Prostate gland (tissue), 2 donors: ENCODE results near the gene ARMC9. TPM values are rescaled to one million over a fixed set of nuclear protein-coding genes. Genes with fewer than 3 reads are reported as not detected.

Experiments
- DNase-seq: peaks from one replicate; pipeline ENCODE4 v3.0.0-alpha.2; 2019; ENCODE audit warnings: low spot score
- H3K27ac ChIP-seq, 2 donors: fragments of 200-600 bp; sonication (generic); 2 replicates each; pipeline ENCODE4 v1.5.1; 2017 to 2019
- H3K27me3 ChIP-seq: fragments of 200-600 bp; sonication (generic); replicated peaks from 2 replicates; pipeline ENCODE4 v1.5.1; 2019; ENCODE audit not compliant: insufficient read depth
- H3K36me3 ChIP-seq, 2 donors: fragments of 200-600 bp; sonication (generic); 1 replicate in 1 of 2; 2 replicates in 1 of 2; pipeline versions ENCODE4 v1.5.1 to v1.8.1; 2017 to 2019
- H3K4me1 ChIP-seq: fragments of 200-600 bp; sonication (generic); replicated peaks from 2 replicates; pipeline ENCODE4 v1.5.1; 2019
- H3K4me3 ChIP-seq, 2 donors: fragments of 200-600 bp; sonication (generic); 2 replicates each; pipeline ENCODE4 v1.5.1; 2017 to 2019
- H3K9me3 ChIP-seq: fragments of 200-600 bp; sonication (generic); 2 replicates; pipeline ENCODE4 v1.5.1; 2017
- CTCF ChIP-seq, 4 experiments: fragments of 200-600 bp in 2 of 4; fragments of 450-650 bp in 2 of 4; sonication (generic) in 2 of 4; IDR thresholded peaks; 1 replicate in 3 of 4; 2 replicates in 1 of 4; pipeline ENCODE4 v1.5.1; 2016 to 2019; ENCODE audit warnings: antibody characterized with exemption in 4 of 4, mild to moderate bottlenecking in 2 of 4, moderate library complexity in 2 of 4
- POLR2A ChIP-seq: fragments of 450-650 bp; IDR thresholded peaks from one replicate; pipeline ENCODE4 v1.6.1; 2016; ENCODE audit warnings: antibody characterized with exemption, mild to moderate bottlenecking
- POLR2AphosphoS5 ChIP-seq: sonication (generic); formaldehyde crosslinking; IDR thresholded peaks from one replicate; pipeline ENCODE4 v1.6.1; 2017; ENCODE audit warnings: antibody characterized with exemption
- WGBS: methylation state at CpG from one replicate; pipeline ENCODE4 v1.1.5; 2018; 5-methylcytosine and 5-hydroxymethylcytosine counted together
- intact Hi-C: fragments of 100-400 bp; cut with DNase I; formaldehyde crosslinking; loops from one replicate; pipeline ENCODE4 v1.14.2; 2022
- total RNA-seq, 2 donors: library from RNA; depleted of rRNA; stranded (reverse); fragments of >200 nt; gene quantifications; one replicate each; pipeline ENCODE4 v1.1.0, GENCODE V29; 2016

Gene ARMC9
- total RNA-seq, 2 donors from 2014 or later, result 11.3 to 40.0 TPM

DNA sequence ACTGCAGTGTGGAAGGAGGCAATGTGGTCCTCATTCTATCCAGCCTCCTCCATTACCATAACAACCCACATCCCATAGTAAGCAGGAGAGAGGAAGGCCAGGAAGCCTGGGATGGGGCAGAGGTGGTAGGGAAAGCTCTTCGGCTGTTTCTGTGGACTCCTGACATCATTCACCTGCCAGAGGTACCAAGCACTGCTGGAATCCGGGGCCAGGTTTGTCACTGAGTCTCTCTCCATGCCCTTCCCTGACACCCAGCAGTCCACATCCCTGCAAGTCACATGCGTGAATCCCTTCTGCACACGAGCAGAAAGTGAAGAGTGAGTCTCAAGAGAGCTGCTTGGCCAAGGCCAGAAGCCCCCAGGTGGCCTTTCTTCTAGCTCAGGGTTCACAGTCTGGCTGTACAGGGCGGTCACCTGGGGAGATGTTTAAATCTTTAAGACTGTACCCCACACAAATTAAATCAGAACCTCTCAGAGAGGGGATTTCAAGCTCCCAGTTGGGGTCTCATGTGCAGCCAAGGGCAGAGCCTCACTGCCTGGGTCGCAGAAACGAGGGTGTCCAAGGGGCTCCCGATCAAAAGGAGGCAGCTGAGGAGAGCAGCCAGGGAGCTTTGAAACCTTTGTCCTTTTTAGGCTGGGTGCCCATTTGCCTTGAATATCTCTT, 94.2 kb downstream of the ARMC9 start:
- Histone ChIP-seq H3K27ac (no peak overlapping the region), H3K9me3 (no peaks in the 10 kb centered on the region), H3K27me3 (no peaks in the 10 kb centered on the region), H3K4me1 (no peaks in the 10 kb centered on the region), H3K36me3 (no peaks in the 10 kb centered on the region), H3K4me3 (no peak overlapping the region)
- no peak for DNase-seq
- TF ChIP-seq CTCF (IDR thresholded peaks at IDR 0.05) (no peak), POLR2AphosphoS5 (no peak), POLR2A (no peak)
- WGBS, result 86% methylated on average over 8 of the region's 8 CpGs
- intact Hi-C loops, result no loop called here

- no peaks in the 10 kb centered on the region for H3K9me3 ChIP-seq
- H3K4me1 ChIP-seq, result no peaks in the 10 kb centered on the region
- H3K27ac ChIP-seq, result no peak overlapping the region
- TF ChIP-seq POLR2A (no peak), CTCF (IDR thresholded peaks at IDR 0.05) (no peak), POLR2AphosphoS5 (no peak)
- H3K4me3 ChIP-seq, result no peak overlapping the region
- no peak for DNase-seq
- 89% methylated on average over 4 of the region's 4 CpGs for WGBS
- H3K27me3 ChIP-seq, result no peaks in the 10 kb centered on the region
- intact Hi-C loops, result no loop called here
- no peaks in the 10 kb centered on the region for H3K36me3 ChIP-seq
These were observed 94.7 kb downstream of the ARMC9 start for GRCh38 chr2:231293163-231293562.

- no peaks in the 10 kb centered on the region for H3K9me3 ChIP-seq
- no peaks in the 10 kb centered on the region for H3K36me3 ChIP-seq
- intact Hi-C loops, result no loop called here
- no peak overlapping the region for H3K4me3 ChIP-seq
- DNase-seq, result no peak
- H3K27ac ChIP-seq, result no peak overlapping the region
- H3K27me3 ChIP-seq, result no peaks in the 10 kb centered on the region
- no peak for TF ChIP-seq CTCF (IDR thresholded peaks at IDR 0.05)
- TF ChIP-seq POLR2A, result no peak
- no peak for TF ChIP-seq POLR2AphosphoS5
- WGBS, result 85% methylated on average over 7 of the region's 7 CpGs
- no peaks in the 10 kb centered on the region for H3K4me1 ChIP-seq
These were observed 95.7 kb downstream of the ARMC9 start for GRCh38 chr2:231294116-231294515.

- no peak overlapping the region for H3K27ac ChIP-seq
- peaks cover 2% of the 10 kb centered on the region for H3K4me1 ChIP-seq
- DNase-seq, result no peak
- no peaks in the 10 kb centered on the region for H3K36me3 ChIP-seq
- intact Hi-C loops, result loop anchor here (5.0 kb wide), 2 partner anchors 103 to 118 kb away; partner anchors contain the start of gene B3GNT7
- H3K9me3 ChIP-seq, result no peaks in the 10 kb centered on the region
- H3K4me3 ChIP-seq, result no peak overlapping the region
- TF ChIP-seq POLR2AphosphoS5 (no peak), CTCF (IDR thresholded peaks at IDR 0.05) (no peak), POLR2A (no peak)
- 84% methylated on average over 10 of the region's 10 CpGs for WGBS
- H3K27me3 ChIP-seq, result no peaks in the 10 kb centered on the region
These were observed 96.3 kb downstream of the ARMC9 start for GRCh38 chr2:231294571-231295362.

GRCh38 chr2:231295363-231295655, 96.9 kb downstream of the ARMC9 start:
- no peak for DNase-seq
- WGBS, result 91% methylated on average over 8 of the region's 8 CpGs
- Histone ChIP-seq H3K27ac (no peak overlapping the region), H3K4me3 (no peak overlapping the region), H3K36me3 (no peaks in the 10 kb centered on the region), H3K27me3 (no peaks in the 10 kb centered on the region), H3K4me1 (peaks cover 2% of the 10 kb centered on the region), H3K9me3 (no peaks in the 10 kb centered on the region)
- intact Hi-C loops, result loop anchor here (5.0 kb wide), 2 partner anchors 102 to 117 kb away; partner anchors contain the start of gene B3GNT7
- no peak for TF ChIP-seq POLR2AphosphoS5
- no peak for TF ChIP-seq CTCF (IDR thresholded peaks at IDR 0.05)
- no peak for TF ChIP-seq POLR2A
